Right ventricle myocardium inferior (tissue), 1 donor: Measurements from ENCODE around the gene SLCO3A1. TPM values are rescaled to one million over a fixed set of nuclear protein-coding genes. Genes with fewer than 3 reads are reported as not detected.
"Not testable (repeated sequence)": the region's sequence is repeated elsewhere in the genome, so short reads cannot be mapped to it uniquely, and the experiment has no call there.

ENCODE experiments used
- ATAC-seq: fragments of 200-7000 bp; cut with Tn5 transposase; one replicate; pipeline ENCODE4 v1.9.1; 2020; ENCODE audit warnings: mild to moderate bottlenecking, moderate library complexity
- DNase-seq: peaks from one replicate; pipeline ENCODE4 v3.0.0; 2021; ENCODE audit errors: missing footprints
- intact Hi-C: fragments of 100-400 bp; cut with DNase I; formaldehyde crosslinking; loops from one replicate; pipeline ENCODE4 v1.11.0; 2022
- total RNA-seq: library from RNA; stranded (reverse); fragmentation: NEBNext Ultra II Directional; extraction: Animal tissue kit (Norgen Biotek cat#: 25700); gene quantifications from one replicate; pipeline ENCODE4 v1.2.1, GENCODE V29; 2021
- donor health status: DM: no; HTN: yes; CAD: no; lungs with severe emphysema.

Gene SLCO3A1
- total RNA-seq, 1 donor from 2014 or later, result 45.9 TPM

DNA sequence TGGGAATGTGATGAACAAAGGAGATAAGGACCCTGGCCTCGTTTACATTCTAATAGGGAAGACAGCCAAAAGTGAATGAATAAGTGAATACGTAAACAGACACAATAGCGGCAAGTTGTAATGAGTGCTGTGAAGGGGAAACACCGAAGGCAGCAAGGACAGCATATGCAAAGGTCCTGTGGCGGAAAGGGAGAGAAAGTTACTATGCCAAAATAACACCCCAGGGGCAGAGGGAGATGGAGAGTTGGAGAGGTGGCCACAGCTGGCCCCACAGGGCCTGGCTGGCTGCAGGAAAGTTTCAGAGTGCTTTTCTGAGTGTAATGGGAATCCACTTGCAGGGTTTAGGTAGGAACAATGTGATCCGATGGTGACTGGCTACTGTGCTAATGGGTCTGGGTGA lies 91.9 kb downstream of the SLCO3A1 start:
- intact Hi-C loops, result no loop called here
- ATAC-seq (no peak), DNase-seq (no peak)

- DNase-seq (no peak), ATAC-seq (no peak)
- intact Hi-C loops, result no loop called here
Measured at GRCh38 chr15:91946075-91946474, 92.6 kb downstream of the SLCO3A1 start.

- ATAC-seq (no peak), DNase-seq (no peak)
- intact Hi-C loops, result no loop called here
Measured at GRCh38 chr15:91946581-91947292, 93.2 kb downstream of the SLCO3A1 start.

DNA sequence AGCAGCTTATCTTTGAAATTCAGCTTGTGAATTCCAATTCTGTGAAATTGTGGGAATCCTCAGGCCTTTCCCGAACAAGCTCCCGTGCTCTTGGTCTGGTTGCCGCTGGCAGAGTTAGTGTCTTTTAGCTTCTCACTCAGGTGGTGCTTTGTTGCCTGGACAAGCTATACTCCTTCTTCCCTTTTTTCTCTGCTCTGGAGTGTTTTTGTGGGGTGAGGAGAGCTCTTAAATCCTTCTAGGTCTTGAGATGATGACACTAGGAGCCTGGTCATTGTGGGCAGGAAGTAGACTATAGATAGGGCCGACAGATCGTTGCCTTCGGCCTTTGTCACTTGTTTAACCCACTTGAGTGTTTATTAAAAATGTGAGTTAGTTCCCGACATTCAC lies 93.8 kb downstream of the SLCO3A1 start:
- ATAC-seq, result no peak
- intact Hi-C loops, result no loop called here
- no peak for DNase-seq

DNA sequence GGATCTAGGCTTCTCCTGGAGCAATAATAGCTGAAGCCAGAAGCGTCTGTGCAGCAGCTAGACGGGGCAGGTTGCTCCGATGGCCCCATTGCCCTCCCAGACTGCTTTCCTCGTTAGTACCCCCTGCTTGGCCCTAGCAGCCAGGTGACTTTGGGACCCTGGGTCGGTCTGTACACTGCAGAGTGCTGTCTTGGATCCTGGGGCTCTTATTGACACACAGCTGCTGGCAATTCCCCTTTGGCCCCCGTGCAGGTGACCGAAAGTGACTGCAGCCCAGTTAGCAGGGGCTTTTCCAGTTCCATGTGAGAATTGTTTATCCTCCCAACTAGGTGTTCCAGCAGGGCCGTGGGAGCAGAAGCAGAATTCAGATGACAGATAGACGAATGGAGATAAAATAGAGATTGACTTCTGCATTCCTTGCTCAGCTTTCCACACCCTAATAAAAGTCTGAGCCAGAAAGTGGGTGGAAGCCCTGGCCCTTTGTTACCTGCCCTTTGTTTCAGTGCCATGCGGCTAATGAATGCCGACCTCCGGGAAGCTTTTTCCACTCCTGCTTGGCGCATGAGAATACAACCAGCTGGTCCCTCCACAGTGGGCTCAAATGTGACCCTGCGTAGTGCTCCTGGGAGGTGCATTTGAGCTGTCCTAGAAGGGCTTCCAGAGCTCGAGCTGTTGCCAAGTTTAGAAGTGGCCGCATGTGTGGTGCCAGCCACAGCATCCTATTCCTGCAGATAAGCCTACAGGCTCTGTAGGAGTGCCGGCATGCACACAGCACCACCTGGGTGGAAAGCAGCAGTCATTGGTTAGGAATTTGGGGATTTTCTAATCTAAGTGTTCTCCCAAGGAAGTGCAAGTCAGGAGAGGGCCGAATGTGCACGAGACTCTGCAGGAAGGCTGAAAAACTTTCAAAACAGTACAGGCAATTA lies 94.4 kb downstream of the SLCO3A1 start:
- intact Hi-C loops, result no loop called here
- no peak for DNase-seq
- ATAC-seq, result peak; percentile 66

DNA sequence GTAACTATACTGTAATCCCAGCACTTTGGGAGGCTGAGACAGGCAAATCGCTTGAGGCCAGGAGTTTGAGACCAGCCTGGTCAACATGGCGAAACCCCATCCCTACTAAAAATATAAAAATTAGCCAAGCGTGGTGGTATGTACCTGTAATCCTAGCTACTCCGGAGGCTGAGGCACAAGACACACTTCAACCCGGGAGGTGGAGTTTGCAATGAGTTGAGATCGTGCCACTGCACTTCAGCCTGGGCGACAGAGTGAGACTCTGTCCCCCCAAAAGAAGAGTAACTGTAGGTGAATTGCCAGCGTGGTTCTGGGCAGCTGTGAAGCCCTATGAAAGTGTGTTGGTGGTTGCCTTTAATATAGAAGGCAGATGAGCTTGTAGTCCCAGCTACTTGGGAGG lies 95.9 kb downstream of the SLCO3A1 start:
- intact Hi-C loops, result no loop called here
- ATAC-seq, result no peak

GRCh38 chr15:91950054-91950453 lies 96.5 kb downstream of the SLCO3A1 start:
- DNase-seq (no peak), ATAC-seq (no peak)
- intact Hi-C loops, result no loop called here

More for the DNA sequence above, 95.9 kb downstream of the SLCO3A1 start:
- DNase-seq, result no peak

GRCh38 chr15:91950631-91951329 lies 97.3 kb downstream of the SLCO3A1 start:
- DNase-seq (no peak), ATAC-seq (no peak)
- intact Hi-C loops, result no loop called here

- ATAC-seq (no peak), DNase-seq (no peak)
- intact Hi-C loops, result no loop called here
Measured at GRCh38 chr15:91952216-91952615, 98.7 kb downstream of the SLCO3A1 start.

GRCh38 chr15:91953432-91953831 lies 99.9 kb downstream of the SLCO3A1 start:
- DNase-seq, result no peak
- intact Hi-C loops, result no loop called here
- no peak for ATAC-seq

DNA sequence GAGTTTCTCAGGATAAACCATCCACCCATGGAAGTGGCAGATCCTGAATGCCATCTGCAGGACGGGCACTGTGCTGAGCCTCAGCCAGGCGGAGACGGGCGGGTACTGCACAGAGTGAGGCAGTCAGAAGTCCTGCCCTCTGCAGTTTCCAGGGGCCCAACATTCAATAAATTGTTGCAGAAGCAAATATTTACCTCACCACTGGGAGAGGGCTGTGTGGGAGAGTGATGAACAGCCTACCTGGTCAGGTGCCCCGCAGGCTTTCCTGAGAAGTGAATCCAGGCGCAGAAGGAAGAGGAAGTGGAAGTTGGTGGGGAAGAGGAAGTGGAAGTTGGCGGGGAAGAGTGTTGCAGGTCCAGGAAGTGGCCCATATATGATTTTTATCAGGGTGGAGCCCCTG lies 100.8 kb downstream of the SLCO3A1 start:
- DNase-seq (no peak), ATAC-seq (no peak)
- intact Hi-C loops, result no loop called here

DNA sequence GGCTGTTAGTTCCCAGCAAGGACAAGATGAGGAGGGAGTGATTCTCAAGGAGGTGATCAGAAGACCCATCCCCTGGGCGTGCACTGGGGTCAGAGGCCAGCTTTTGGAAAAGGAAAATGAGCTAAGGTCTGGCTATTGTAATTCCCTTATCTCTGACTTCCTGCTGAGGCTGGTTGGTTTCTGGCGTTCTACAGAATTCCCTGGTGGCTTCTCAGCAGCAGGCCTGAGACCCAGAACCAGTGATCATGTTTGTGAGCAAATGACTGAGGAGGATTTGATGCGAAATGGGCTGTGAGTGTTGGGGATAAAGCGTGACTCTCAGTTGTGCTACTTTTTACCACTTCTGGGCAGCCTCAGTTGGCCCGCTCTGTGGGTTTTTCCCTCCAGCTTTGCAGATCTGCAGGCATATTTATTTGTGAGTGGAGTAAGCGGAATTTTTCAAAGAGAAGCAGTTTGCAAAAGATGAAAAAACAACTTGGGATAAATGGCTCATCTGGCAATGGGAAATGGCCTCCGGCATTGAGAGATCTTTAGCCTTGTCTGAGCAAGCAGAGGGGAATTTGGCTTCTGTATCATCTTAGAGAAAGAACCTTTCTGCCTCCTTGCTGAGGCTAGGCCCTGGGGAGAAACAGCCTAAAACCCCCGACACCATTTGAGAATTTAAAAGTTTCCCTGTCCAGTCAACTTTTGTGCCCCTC lies 102.7 kb downstream of the SLCO3A1 start:
- ATAC-seq (peak; percentile 73), DNase-seq (no peak)
- intact Hi-C loops, result no loop called here

DNA sequence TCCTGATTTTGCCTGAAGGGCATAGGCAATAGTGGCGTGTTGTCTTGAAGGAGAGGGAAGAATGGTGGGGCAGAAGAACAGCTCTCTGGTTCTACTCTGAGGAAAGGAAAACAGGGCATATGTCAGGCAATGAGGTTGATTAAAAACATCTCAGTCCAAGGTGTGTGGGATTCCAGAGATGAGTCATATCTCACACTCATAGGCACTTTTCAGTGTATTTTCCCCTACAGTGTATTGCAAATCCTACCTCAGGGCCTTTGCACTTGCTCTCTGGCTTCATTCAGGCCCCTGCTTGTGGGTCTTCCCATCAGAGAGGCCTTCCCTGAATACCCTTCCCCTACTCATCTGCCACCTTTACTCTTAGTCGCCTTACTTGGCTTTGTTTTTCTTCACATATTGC lies 107.8 kb downstream of the SLCO3A1 start:
- ATAC-seq (no peak), DNase-seq (no peak)
- intact Hi-C loops, result no loop called here

- intact Hi-C loops, DNase-seq, ATAC-seq: not testable (repeated sequence)
Measured at GRCh38 chr15:91963747-91964146, 110.2 kb downstream of the SLCO3A1 start.

GRCh38 chr15:91965501-91966193 lies 112.1 kb downstream of the SLCO3A1 start:
- intact Hi-C loops, result no loop called here
- DNase-seq (no peak), ATAC-seq (no peak)

- DNase-seq, result no peak
- intact Hi-C loops, result no loop called here
- no peak for ATAC-seq
Measured at GRCh38 chr15:91966194-91966552, 112.7 kb downstream of the SLCO3A1 start.

GRCh38 chr15:91967935-91968606 lies 114.6 kb downstream of the SLCO3A1 start:
- no peak for ATAC-seq
- no peak for DNase-seq
- intact Hi-C loops, result no loop called here

GRCh38 chr15:91968610-91969009 lies 115.1 kb downstream of the SLCO3A1 start:
- intact Hi-C loops, result no loop called here
- DNase-seq (no peak), ATAC-seq (no peak)
